ENCODE data around the gene INSYN2B.

The INSYN2B gene

DNA sequence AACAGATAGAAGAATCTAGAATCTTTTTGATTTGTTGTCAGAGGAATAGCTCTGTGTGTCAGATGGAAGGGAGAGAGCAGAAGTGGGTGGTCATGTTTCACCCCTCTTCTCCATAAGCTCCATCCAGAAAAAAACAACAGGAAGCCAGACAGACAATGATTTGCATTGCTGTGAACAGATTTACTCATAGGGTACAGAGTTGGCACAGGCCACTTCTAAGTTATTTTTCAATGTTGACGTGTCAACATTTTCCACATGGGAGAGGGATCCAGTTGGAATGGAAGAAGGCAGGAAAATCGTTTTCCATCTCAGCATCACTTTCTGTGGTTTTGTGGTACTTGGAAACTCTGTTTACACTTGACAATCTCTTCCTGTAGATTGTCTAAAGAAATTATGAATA, 86.7 kb downstream of the INSYN2B start:
- no peak for DNase-seq (ENCODE audit: low read depth, low spot score)

GRCh38 chr5:169893010-169893409, 87.3 kb downstream of the INSYN2B start:
- no peak for DNase-seq (ENCODE audit: low read depth, low spot score)

DNA sequence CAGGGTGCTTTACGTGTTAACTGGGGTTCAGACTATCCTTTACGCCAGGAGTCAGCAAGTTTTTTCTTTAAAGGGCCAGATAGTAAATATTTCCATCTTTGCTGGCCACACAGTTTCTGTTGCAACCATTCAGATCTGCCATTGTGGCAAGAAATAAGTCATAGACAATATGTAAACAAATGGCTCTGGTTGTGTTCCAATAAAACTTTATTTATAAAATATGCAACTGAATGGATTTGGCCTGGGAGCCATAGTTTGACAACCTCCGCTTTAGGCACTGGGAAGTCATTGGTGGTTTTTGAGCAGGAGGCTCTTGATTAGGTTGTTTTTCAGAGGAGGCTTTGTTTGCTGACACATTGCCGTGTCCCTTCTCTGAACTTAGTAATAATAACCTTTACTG, 90.7 kb downstream of the INSYN2B start:
- no peak for DNase-seq (ENCODE audit: low read depth, low spot score)

DNA sequence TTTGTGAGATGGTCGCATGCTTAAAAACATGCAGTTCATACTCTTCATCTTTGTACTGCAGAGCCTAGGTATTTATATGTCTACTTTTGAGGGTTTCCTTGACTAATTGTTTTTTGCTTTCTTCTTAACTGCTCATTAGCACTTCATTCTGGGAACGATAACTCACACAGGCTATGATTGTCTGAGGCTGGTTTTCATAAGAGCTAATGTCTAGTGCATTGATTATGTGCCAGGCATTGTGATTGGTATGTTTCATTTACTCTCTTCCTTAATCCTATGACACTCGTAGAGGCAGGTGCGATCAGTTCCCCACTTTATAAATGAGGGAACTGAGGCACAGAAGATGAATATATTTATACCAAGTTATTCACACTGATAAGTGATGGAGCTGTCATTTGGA, 93.6 kb downstream of the INSYN2B start:
- DNase-seq (ENCODE audit: low read depth, low spot score) = no peak

GRCh38 chr5:169886033-169886432, 94.3 kb downstream of the INSYN2B start:
- DNase-seq (ENCODE audit: low read depth, low spot score) = no peak

DNA sequence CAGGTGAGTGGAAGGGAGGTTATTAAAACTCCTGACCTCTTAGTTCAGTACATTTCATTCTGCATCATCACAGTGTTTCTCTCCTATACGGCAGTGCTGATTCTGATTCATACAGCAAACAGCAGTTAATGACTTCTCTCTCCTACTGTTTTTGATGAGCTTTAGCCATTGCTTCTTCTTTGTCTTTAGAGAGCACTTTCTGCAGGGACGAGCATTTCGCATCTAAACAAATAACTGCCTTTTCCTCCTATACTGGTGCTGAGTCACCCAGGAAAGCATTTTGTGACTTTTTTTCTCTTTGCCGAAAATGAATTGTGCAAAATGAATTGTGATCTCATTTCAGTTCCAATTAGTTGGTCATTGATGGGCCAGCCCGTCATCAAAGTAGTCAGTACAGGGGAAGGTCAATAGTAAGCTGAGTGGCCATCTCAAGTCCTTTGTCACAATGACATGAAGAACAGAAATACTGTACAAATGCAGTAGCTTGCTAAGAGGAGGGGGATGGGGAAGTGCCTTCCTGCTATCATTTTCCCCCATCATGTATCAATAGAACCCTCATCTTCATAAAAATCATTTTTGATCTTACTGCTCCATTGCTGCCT, 98.5 kb downstream of the INSYN2B start:
- DNase-seq (ENCODE audit: low read depth, low spot score) = no peak

DNA sequence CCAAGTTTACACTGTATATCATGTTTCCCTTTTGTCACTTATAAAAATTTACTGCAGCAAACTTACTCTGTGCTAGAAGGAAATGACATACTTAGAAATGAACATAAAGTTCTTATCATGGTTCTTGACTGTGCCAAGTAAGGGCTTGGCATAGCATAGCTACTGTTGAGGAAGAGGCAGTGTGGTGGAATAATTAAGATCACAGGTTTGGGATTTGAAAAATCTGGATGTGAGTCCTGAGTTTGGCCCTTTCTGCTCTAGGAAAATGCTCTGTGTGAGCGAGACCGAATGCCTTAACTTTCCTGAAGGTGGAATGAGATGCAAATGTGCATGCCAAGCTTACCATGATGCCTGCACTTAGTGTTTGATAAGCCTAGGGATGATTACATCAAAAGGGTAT, 99.5 kb downstream of the INSYN2B start:
- no peak for DNase-seq (ENCODE audit: low read depth, low spot score)

- no peak for DNase-seq (ENCODE audit: low read depth, low spot score)
These were observed 100.2 kb downstream of the INSYN2B start for GRCh38 chr5:169880012-169880663.

GRCh38 chr5:169876386-169876785, 103.9 kb downstream of the INSYN2B start:
- no peak for DNase-seq (ENCODE audit: low read depth, low spot score)

- no peak for DNase-seq (ENCODE audit: low read depth, low spot score)
These were observed 104.6 kb downstream of the INSYN2B start for GRCh38 chr5:169875731-169876130.

DNA sequence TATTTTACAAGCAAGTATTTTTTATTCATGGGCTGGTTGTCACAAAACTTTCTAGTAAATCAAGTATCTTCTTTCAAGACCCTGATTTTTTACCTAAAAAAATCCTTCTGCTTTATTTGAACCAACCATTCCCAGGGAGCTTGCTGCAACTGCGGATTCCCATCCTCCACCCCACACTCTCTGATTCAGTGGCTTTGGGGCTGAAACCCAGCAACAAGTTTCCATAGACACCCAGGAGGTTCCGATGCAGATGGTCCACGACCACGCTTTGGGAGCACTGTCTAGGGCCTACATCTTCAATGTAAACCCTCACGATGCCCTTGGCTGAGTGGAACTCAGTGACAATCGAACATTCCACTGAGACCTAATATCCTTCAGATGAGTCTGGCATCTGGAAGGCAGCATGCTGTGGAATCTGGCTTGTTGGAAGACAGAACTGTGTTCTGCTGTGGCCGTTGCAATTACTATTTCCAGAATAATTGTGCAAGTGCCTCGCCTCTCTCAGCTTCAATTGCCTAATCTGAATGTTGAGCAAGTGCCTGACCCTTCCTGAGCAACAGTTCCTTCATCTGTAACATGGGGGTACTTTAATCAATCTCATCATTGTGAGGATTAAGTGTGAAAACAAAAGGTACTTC, 105.1 kb downstream of the INSYN2B start:
- no peak for DNase-seq (ENCODE audit: low read depth, low spot score)

DNA sequence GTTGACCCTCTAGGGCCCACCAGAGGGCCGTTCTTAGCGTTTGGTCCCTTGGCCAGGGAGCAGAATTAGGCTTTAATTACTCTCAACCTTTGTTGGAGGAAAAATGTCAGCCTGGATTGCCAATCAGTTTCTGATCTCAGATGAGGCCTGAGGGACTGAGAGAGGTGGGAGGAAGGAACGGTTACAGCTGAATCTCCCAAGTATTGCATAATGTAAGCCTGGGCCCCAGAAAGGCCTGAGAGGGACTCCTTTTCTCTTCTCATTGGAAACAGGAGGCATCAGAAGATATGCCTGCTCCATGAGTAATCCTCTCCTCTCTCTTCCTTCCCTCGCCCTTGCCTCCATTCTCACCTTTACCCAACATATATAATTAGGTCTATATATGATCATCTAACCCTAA, 105.7 kb downstream of the INSYN2B start:
- DNase-seq (ENCODE audit: low read depth, low spot score) = no peak

- no peak for DNase-seq (ENCODE audit: low read depth, low spot score)
These were observed 106.7 kb downstream of the INSYN2B start for GRCh38 chr5:169873642-169874041.

DNA sequence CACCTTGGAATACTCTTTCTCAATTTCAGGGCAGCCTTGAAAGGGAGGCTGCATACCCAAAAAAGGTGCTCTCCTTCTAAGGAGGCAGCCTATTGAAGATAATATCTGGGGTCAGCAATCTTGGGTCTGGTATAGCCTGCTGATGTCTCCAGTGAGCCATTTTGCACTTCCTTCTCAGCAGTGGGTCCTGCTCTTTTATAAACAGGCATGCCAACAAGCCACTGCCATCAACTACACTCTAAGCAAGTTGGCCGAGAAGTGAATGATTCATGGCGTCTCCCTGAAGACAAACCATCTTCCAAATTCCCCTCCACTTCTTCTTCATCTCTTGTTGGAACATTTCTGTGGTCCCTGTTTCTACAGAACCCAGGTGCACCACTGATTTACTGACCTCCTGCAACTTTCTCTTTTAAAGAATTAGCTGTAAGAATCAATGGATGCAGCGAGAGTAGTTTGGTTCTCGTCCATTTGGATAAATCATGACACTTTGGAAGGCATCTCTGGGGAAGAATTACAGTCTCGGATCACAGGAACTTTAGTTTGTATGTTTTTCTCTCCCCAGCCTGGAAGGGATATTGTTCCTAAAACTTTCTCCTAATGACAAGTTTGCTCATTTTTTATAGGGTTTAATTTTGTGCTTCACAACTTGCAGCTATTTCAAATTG, 108.3 kb downstream of the INSYN2B start:
- no peak for DNase-seq (ENCODE audit: low read depth, low spot score)

DNA sequence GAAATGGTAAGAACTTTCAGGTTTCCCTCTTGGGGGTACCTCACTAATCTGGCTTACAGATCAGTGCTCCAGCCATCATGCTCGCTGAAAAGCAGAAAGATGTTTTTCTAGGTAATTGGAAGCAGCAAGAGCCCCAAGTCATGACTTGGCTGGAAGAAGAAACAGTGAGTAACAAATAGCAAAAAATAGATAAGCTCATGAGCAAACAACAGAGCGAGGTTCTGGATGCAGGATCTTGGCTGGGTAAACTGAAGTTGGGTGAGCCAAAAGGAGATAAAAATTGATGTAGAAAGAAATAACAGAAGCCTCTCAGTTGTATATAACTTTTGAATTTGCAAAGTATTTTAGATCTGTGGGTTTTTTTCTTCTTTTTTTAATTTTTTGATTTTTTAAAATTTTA, 110.1 kb downstream of the INSYN2B start:
- no peak for DNase-seq (ENCODE audit: low read depth, low spot score)

- DNase-seq (ENCODE audit: low read depth, low spot score) = no peak
These were observed 111.2 kb downstream of the INSYN2B start for GRCh38 chr5:169869066-169869465.

- DNase-seq (ENCODE audit: low read depth, low spot score) = no peak
These were observed 112.9 kb downstream of the INSYN2B start for GRCh38 chr5:169867347-169867746.

GRCh38 chr5:169864483-169864882, 115.8 kb downstream of the INSYN2B start:
- no peak for DNase-seq (ENCODE audit: low read depth, low spot score)

DNA sequence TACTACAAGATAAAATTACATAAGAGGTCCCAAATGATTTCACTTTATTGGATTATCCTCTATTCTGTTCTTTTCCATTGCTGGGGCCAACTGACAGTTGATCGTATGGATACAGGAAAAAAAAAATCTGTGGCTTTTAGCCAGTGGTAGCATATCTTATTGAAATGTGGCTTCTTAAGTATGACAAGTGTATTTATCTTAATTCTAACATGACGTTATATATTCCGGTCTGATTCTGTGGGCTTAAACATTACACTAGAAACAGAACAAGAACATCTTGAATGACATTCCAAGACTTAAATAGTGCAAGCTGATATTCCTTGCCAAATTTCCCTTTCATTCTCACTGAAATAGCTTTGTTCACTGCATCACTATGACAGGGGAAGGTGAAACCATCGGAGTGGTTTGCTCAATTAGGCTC, 117.9 kb downstream of the INSYN2B start:
- DNase-seq (ENCODE audit: low read depth, low spot score) = no peak

DNA sequence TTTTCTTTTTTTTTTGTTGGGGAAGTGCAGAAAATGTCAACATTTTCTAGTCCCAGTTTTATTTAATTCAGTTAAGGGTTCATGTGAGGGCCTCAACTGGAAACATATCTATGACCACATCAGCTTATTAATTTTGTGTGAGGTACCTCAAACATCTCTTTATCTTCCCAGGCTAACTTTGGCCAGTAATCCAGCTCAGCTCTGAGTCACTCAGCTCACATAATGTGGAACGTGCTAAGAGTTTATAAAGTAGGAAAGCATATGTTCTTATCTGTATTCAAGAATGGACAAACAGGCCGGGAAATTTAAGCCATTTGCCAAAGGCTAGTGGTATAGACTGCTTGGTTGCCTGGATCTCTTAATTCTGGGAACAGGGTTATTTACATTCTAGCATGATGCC, 118.4 kb downstream of the INSYN2B start:
- DNase-seq (ENCODE audit: low read depth, low spot score) = no peak

- DNase-seq (ENCODE audit: low read depth, low spot score) = no peak
These were observed 118.9 kb downstream of the INSYN2B start for GRCh38 chr5:169861433-169861832.

DNA sequence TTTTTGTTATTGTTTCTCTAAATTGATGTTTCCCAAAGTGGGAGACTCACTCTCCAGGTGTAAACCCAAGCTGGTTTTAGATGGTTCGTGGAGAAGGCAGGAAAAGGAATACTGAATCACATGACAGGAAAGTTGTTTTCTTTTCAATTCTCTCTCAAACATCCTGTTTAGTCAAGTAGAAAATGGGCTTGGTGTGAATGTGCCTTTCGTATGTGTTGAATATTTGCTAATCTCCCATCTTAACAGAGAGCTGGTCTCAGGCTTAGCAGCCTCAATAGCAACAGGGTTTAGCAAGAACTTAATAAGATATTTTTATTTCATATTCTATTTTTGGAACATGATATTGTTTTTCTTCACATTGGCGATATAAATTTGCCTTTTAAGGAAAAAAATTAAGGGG, 119.7 kb downstream of the INSYN2B start:
- no peak for DNase-seq (ENCODE audit: low read depth, low spot score)

DNA sequence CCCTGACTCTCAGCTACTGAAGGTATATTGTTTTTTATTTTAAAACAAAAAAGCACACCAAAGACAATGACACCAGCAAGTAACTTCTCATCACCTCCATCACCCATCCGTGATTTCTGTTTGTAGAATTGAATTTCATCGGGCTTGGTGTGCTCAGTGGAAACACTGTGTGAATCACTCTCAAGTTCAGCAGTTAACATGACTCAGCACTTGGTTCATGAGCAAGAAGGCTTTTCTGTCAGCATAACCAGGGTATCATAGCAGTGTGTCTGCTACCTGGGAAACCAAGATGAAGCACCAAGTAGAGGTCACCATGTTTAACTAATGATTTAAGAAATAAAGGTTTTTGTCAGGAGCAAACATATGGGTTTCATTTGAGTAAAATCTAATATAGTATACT, 123.7 kb downstream of the INSYN2B start:
- DNase-seq (ENCODE audit: low read depth, low spot score) = no peak
